Stimulated activated naive CD8-positive, alpha-beta T cell treated with anti-CD3 and anti-CD28 coated beads, Interleukin-15, Interleukin-2, amounts not matched to agents 100 ng/mL and 50 ng/mL, for 24 hours (primary cell): Measurements from ENCODE around the gene PODXL2.

ENCODE experiments used
- H3K27ac Mint-ChIP-seq: one replicate; pipeline ENCODE4 v1.8.0; 2021; ENCODE audit warnings: mild to moderate bottlenecking, mixed read lengths
- H3K27me3 Mint-ChIP-seq: one replicate; pipeline ENCODE4 v1.8.0; 2021; ENCODE audit warnings: mixed read lengths
- H3K36me3 Mint-ChIP-seq: one replicate; pipeline ENCODE4 v1.8.0; 2021; ENCODE audit warnings: low read depth, mixed read lengths
- H3K4me1 Mint-ChIP-seq: one replicate; pipeline ENCODE4 v1.8.0; 2021; ENCODE audit warnings: low read depth, mixed read lengths
- H3K4me3 Mint-ChIP-seq: one replicate; pipeline ENCODE4 v1.8.0; 2021; ENCODE audit warnings: mild to moderate bottlenecking, mixed read lengths
- H3K9me3 Mint-ChIP-seq: one replicate; pipeline ENCODE4 v1.8.0; 2021; ENCODE audit warnings: mixed read lengths

PODXL2 gene

DNA sequence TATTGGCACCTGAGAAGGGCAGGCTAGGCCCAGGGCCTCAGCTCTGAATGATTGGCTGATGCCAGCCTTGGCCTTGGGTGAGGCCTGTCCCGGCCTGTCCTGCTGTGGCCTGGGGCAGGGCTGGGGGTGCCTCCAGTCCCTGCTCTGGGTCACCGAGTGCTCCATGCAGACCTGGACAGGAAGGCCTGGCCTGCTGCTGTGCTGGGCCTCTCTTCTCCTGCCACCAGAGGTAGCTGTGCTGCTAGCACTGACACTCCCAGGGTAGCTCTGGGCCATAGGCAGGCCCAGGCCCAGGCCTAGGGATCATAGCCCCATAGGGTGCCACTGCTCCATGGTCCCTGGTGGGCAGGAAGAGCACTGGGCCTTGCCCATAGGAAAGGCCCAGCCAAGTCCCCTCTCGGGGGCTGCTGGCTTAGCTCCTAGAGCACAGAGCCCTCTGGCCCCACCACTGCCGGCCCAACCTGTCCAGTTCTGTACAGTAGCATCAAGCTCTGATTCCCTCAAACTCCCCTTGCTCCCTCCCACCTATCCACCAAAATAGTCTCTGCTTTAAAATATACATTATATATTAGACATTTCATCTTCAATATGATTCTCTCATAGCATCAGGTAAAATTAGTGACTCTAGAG, 62.0 kb downstream of the PODXL2 start:
- H3K4me1 Mint-ChIP-seq, result no peaks in the 10 kb centered on the region
- H3K36me3 Mint-ChIP-seq, result no peaks in the 10 kb centered on the region
- H3K4me3 Mint-ChIP-seq, result no peak overlapping the region
- no peaks in the 10 kb centered on the region for H3K27me3 Mint-ChIP-seq
- no peak overlapping the region for H3K27ac Mint-ChIP-seq
- H3K9me3 Mint-ChIP-seq, result no peaks in the 10 kb centered on the region

- Mint-ChIP-seq H3K4me1 (no peaks in the 10 kb centered on the region), H3K36me3 (no peaks in the 10 kb centered on the region), H3K27me3 (no peaks in the 10 kb centered on the region), H3K27ac (no peak overlapping the region), H3K9me3 (no peaks in the 10 kb centered on the region), H3K4me3 (no peak overlapping the region)
These were observed 62.5 kb downstream of the PODXL2 start for GRCh38 chr3:127691489-127691888.

DNA sequence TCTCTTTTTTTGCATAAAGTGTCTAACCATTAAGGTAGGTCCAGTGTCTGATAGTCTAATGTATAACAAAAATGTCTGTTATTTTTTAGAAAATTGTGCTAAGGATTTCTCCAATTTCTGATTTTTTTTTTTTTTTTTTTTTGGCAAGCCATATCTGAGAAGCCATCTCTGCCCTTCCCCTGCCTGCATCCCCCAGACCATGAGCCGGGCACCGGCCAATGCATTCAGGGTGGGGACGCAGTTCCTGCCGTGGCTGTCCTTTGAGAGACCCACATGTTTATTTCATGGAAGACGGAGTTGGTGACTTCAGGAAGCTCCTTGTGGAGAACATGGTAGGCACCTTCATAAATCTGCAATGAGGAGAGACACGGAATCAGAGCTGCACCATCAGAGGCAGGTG, 63.0 kb downstream of the PODXL2 start:
- no peaks in the 10 kb centered on the region for H3K9me3 Mint-ChIP-seq
- H3K27me3 Mint-ChIP-seq, result no peaks in the 10 kb centered on the region
- H3K27ac Mint-ChIP-seq, result no peak overlapping the region
- no peaks in the 10 kb centered on the region for H3K36me3 Mint-ChIP-seq
- no peak overlapping the region for H3K4me3 Mint-ChIP-seq
- no peaks in the 10 kb centered on the region for H3K4me1 Mint-ChIP-seq

GRCh38 chr3:127692501-127693335, 63.7 kb downstream of the PODXL2 start:
- no peaks in the 10 kb centered on the region for H3K36me3 Mint-ChIP-seq
- no peaks in the 10 kb centered on the region for H3K9me3 Mint-ChIP-seq
- no peak overlapping the region for H3K27ac Mint-ChIP-seq
- H3K27me3 Mint-ChIP-seq, result no peaks in the 10 kb centered on the region
- H3K4me1 Mint-ChIP-seq, result peaks cover 3% of the 10 kb centered on the region
- H3K4me3 Mint-ChIP-seq, result no peak overlapping the region

- Mint-ChIP-seq H3K4me1 (peaks cover 3% of the 10 kb centered on the region), H3K9me3 (no peaks in the 10 kb centered on the region), H3K36me3 (no peaks in the 10 kb centered on the region), H3K4me3 (no peak overlapping the region), H3K27ac (no peak overlapping the region), H3K27me3 (no peaks in the 10 kb centered on the region)
These were observed 64.4 kb downstream of the PODXL2 start for GRCh38 chr3:127693336-127693843.

DNA sequence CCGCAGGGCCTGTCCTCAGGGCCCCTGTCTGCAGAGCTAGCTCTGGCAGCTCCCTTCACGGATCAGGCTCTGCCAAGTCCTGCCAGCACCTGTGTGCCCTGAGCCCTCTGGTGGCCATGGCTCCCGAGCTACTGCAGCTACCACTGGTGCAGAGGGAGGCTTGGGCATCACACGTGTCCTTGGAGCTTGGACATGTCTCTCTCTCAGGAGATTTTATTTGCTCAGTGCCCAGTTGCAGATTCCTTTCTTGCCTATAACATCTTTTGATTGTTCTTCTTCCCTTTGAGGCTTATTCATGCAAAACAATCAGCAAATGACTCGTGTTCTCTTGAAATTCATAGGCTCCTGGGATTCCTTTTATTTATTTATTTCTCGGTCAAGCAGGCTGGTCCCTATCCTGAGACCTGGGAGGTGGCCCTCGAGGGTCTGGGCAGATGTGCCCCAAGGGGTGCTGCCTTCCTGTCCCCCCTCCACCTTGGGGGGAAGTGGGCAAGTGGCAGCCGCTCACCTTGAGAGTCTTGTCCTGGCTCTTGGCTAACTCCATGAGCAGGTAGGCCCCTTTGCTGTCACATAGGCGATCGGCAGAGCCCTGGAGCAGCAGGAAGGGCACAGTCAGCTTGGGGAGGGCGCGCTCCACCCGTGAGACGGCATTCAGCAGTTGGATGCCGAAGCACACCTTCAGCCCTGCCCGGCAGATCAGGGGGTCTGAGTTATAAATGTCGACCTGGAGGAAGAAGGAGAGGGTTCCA, 65.7 kb downstream of the PODXL2 start:
- Mint-ChIP-seq H3K36me3 (no peaks in the 10 kb centered on the region), H3K4me1 (peaks cover 3% of the 10 kb centered on the region), H3K27me3 (no peaks in the 10 kb centered on the region), H3K27ac (no peak overlapping the region), H3K9me3 (no peaks in the 10 kb centered on the region), H3K4me3 (no peak overlapping the region)

DNA sequence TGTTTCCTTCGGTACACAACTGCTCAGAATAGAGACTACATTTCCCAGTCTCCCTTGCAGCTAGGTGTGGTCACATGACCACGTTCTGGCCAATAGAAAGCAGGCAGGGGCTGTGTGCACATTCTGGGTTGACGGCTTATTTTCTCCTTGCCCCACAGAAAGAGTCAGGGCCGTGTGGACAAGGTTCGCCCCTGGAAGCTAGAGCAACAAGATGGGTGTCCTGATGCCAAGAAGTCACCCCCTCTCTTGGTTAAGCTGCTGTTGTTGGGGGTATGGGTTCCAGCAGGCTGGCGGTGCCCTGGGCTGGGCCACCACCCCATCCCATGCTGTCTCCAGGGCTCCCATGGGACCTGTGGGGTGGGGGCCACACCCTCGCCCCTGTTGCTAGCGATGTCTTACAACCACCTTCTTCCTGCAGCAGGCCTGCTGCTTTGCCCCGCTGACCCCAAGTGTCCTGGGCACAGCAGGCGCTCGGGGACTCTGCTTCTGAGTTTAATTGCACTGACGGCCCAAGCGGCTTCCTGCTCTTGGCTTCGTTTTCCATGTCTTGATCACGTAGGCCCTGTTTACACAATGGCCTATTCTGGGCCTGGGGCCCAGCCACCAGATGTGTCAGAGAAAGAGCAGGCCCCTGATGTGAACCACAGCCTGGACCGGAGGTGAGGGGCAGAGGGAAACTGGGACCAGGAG, 68.7 kb downstream of the PODXL2 start:
- no peaks in the 10 kb centered on the region for H3K36me3 Mint-ChIP-seq
- H3K27ac Mint-ChIP-seq, result no peak overlapping the region
- no peaks in the 10 kb centered on the region for H3K9me3 Mint-ChIP-seq
- H3K4me1 Mint-ChIP-seq, result peaks cover 3% of the 10 kb centered on the region
- no peak overlapping the region for H3K4me3 Mint-ChIP-seq
- no peaks in the 10 kb centered on the region for H3K27me3 Mint-ChIP-seq

- no peaks in the 10 kb centered on the region for H3K36me3 Mint-ChIP-seq
- no peak overlapping the region for H3K27ac Mint-ChIP-seq
- peaks cover 3% of the 10 kb centered on the region for H3K4me1 Mint-ChIP-seq
- no peak overlapping the region for H3K4me3 Mint-ChIP-seq
- no peaks in the 10 kb centered on the region for H3K27me3 Mint-ChIP-seq
- no peaks in the 10 kb centered on the region for H3K9me3 Mint-ChIP-seq
These were observed 69.3 kb downstream of the PODXL2 start for GRCh38 chr3:127698286-127698685.

DNA sequence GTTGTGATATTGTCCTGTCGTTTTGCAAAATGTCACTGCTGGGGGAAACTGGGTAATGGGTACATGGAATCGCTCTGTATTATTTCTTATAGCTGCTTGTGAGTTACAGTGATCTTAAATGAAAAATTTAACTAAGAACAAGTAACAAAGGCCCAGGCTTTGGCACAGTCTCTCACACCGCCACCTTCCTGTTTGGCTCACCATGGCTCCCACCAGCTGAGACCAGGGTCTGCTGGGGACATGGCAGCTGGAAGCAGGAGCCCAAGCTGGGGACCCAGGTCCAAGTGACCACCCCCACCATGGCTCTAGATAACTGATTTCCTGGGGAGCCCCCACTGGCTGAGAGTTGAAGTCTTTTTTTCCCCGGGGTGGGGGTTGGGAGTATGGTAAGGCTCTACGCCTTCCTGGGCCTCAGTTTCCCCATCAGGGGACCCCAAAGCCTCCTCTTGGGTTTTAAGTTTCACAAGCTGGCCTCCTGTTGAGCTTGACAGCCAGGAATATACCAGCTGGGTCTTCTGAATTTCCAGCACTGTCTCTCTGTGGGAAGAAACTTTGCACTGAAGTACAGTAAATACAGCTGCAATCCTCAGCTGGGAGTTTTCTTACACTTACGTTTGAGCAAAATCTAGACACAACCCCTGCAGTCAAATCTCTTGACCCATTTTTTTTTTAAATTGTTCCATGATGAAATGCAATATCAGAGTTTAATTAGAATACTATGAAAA, 69.9 kb downstream of the PODXL2 start:
- no peaks in the 10 kb centered on the region for H3K36me3 Mint-ChIP-seq
- H3K9me3 Mint-ChIP-seq, result no peaks in the 10 kb centered on the region
- no peak overlapping the region for H3K27ac Mint-ChIP-seq
- no peak overlapping the region for H3K4me3 Mint-ChIP-seq
- peaks cover 4% of the 10 kb centered on the region for H3K27me3 Mint-ChIP-seq
- peaks cover 3% of the 10 kb centered on the region for H3K4me1 Mint-ChIP-seq

DNA sequence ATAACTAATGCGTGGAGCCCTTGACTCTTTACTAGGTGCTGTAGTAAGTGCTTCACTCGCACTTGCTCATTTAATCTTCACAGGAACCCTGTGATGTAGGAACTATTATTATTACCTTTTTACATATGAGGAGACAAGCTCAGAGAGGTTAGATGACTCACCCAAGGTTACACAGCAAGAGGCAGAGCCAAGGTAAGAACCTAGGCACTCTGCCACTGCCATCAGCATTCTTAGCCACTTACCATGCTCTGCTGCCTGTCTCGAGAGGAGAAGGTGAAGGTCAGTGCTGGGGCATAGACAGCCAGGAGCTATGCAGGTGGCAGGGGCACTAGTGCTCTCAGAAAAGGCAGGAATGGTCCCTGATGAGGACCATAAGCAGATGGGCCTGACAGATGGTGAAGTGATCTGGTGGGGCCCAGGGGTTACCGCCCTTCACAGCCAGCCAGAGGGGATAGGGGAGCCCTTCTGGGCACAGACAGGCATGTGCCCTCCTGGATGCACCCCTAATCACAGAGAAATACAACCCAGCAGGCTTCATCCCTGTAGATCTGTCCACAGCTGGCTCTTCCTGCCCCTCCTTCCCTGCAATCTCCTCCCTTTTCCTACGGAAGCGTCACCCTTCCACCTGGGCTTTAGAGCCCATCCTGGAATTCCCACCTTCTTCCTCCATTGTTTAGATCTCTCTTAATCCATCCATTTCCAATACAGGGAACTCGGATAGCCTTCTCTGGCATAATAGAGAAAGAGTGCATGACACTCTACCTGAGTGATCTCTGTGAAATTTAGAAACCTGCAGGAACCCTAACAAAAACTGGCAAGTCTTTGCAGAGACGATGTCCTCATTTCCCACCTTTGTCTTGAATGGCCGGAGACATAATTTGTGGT, 70.7 kb downstream of the PODXL2 start:
- Mint-ChIP-seq H3K9me3 (no peaks in the 10 kb centered on the region), H3K4me1 (peaks cover 3% of the 10 kb centered on the region), H3K36me3 (no peaks in the 10 kb centered on the region), H3K27me3 (peaks cover 4% of the 10 kb centered on the region), H3K27ac (no peak overlapping the region), H3K4me3 (no peak overlapping the region)

DNA sequence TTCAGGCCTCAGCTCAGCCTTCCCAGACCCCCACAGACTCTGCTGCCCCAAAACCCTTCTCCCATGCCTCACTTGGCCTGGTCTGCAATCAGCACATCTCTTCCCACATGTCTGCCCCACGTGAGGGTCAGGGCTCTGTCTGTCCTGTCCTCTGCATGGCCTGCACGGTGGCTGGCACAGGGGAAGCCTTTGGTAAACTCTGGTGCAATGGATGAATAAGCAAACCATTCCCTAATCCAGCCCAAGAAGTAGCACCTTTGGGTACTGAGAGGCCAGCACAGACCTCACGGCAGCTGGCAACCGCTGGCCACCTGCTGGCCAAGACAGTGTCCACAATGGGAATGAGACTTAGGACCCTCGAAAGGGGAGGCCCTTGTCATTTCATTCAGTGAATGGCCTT, 71.4 kb downstream of the PODXL2 start:
- no peak overlapping the region for H3K27ac Mint-ChIP-seq
- no peaks in the 10 kb centered on the region for H3K36me3 Mint-ChIP-seq
- H3K4me1 Mint-ChIP-seq, result peaks cover 3% of the 10 kb centered on the region
- no peak overlapping the region for H3K4me3 Mint-ChIP-seq
- H3K9me3 Mint-ChIP-seq, result no peaks in the 10 kb centered on the region
- H3K27me3 Mint-ChIP-seq, result peaks cover 4% of the 10 kb centered on the region

GRCh38 chr3:127701280-127701911, 72.4 kb downstream of the PODXL2 start:
- no peak overlapping the region for H3K4me3 Mint-ChIP-seq
- no peaks in the 10 kb centered on the region for H3K36me3 Mint-ChIP-seq
- no peaks in the 10 kb centered on the region for H3K9me3 Mint-ChIP-seq
- H3K27me3 Mint-ChIP-seq, result peaks cover 4% of the 10 kb centered on the region
- no peak overlapping the region for H3K27ac Mint-ChIP-seq
- H3K4me1 Mint-ChIP-seq, result peaks cover 3% of the 10 kb centered on the region

GRCh38 chr3:127702151-127702578, 73.2 kb downstream of the PODXL2 start:
- Mint-ChIP-seq H3K27ac (no peak overlapping the region), H3K36me3 (no peaks in the 10 kb centered on the region), H3K4me3 (no peak overlapping the region)

More at GRCh38 chr3:127702151-127702578, 73.2 kb downstream of the PODXL2 start:
- H3K9me3 Mint-ChIP-seq, result no peaks in the 10 kb centered on the region
- peaks cover 4% of the 10 kb centered on the region for H3K27me3 Mint-ChIP-seq
- peaks cover 3% of the 10 kb centered on the region for H3K4me1 Mint-ChIP-seq
